Fibroblast of villous mesenchyme (primary cell): ENCODE measurements around the gene NGF. TPM values are rescaled to one million over a fixed set of nuclear protein-coding genes. Genes with fewer than 3 reads are reported as not detected.
A peak's percentile ranks its signal among the peaks of the same experiment; 100 is the strongest.

Source experiments
- DNase-seq: peaks from one replicate; pipeline ENCODE4 v3.0.0-alpha.2; 2010; ENCODE audit warnings: low read depth
- H3K4me3 ChIP-seq: 2 replicates; pipeline ENCODE4 v1.5.1; 2011; ENCODE audit warnings: low read depth, mild to moderate bottlenecking, low read length
- CTCF ChIP-seq: IDR thresholded peaks from 2 replicates; pipeline ENCODE4 v1.5.1; 2012; ENCODE audit warnings: low read depth, mild to moderate bottlenecking, low read length; ENCODE audit not compliant: insufficient read depth
- total RNA-seq: library from RNA; depleted of rRNA; stranded (reverse); fragments of >200 nt; gene quantifications from 2 replicates; pipeline ENCODE4 v1.2.3, GENCODE V29; 2012

Gene NGF
- total RNA-seq, 1 donor = 0.86 TPM

- no peak overlapping the region for H3K4me3 ChIP-seq
- no peak for DNase-seq
- no peak for TF ChIP-seq CTCF
Measured at GRCh38 chr1:115327270-115327669, 10.8 kb downstream of the NGF start.

- no peak for DNase-seq
- H3K4me3 ChIP-seq = no peak overlapping the region
- no peak for TF ChIP-seq CTCF
Measured at GRCh38 chr1:115326419-115326818, 11.6 kb downstream of the NGF start.

DNA sequence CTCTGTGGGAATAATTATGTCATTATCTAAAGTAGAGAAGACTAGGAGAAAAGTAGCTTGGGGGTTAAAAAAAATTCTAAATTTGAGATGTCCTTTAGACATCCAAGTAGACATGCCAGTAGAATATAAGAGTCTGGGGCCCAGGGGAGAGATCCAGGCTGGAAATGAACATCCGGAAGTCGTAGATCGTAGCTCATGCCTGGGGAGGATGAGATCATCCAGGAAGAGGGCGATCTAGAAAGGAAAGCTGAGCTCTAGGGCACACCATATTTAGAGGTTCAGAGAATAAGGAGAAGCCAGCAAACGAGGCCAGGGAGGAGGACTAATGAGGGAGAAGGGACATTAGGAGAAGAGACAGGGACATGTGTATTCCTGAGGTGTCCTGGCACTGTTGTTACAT, 12.2 kb downstream of the NGF start:
- no peak for DNase-seq
- H3K4me3 ChIP-seq = no peak overlapping the region
- TF ChIP-seq CTCF = no peak

DNA sequence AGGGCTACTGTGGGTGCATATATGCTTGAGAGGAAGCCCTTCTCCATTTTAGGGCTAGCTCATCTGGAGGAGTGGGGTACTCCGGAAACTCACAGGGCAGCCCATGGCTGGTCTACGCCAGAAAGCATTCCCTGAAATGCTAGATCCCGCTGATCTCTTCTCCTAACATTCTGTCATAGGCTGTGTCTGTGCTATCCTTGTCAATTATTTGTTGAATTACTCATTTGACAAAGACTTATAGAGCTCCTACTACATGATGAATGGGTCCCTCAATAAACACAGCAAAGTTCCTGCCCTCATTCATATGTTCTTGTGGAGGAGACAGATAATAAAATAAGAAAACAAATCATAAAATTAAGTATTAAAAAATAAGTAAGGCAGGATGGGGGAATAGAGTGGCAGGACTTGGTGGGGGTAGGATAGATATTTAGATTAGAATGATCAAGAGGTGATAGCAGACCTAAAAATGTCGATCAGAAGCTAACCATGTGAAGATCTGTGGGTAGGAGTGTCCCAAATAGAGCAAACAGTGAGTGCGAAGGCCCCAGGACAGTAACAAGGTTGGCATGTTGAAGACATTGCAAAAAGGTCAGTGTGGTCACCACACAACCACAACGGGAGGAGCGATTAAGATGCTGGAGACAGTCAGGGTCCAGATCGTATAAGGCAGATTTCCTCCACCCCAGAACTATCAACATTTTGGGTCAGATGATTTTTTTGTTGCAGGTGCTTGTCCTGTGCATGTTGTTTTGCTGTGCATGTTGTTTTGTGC, 13.2 kb downstream of the NGF start:
- no peak for DNase-seq
- no peak overlapping the region for H3K4me3 ChIP-seq
- no peak for TF ChIP-seq CTCF

DNA sequence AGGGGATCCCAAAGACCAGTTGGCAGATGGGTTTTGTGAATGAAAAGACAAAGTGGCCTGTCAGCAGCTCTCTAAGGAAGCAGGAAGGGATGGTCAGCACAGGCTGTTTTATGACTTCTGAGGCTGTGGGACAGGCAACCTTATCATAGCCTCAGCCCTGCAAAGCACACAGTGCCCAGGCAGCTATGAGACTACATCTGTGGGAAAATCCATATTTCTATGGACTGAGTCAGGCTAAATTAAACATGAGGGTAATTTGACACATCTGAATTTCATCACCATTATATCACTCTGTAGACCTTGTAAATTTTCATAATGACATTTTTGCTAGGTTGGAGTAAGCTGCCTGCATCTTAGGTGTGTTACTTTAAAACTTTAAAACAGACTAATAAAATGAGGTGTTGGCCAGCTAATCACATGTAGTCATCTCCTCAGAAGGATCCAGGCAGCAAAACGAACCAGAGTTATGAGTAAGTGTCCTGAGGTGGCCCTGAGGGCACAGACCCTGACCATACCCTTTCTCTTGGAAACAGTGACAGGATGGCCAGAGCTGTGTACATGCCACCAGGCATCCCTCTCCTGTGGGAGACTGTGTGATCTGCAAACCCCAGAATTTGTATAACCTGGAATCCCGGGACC, 14.6 kb downstream of the NGF start:
- peak; percentile 62 for DNase-seq
- H3K4me3 ChIP-seq = no peak overlapping the region
- TF ChIP-seq CTCF = no peak

- peak; percentile 32 for DNase-seq
- no peak overlapping the region for H3K4me3 ChIP-seq
- TF ChIP-seq CTCF = no peak
Measured at GRCh38 chr1:115322631-115323030, 15.4 kb downstream of the NGF start.

DNA sequence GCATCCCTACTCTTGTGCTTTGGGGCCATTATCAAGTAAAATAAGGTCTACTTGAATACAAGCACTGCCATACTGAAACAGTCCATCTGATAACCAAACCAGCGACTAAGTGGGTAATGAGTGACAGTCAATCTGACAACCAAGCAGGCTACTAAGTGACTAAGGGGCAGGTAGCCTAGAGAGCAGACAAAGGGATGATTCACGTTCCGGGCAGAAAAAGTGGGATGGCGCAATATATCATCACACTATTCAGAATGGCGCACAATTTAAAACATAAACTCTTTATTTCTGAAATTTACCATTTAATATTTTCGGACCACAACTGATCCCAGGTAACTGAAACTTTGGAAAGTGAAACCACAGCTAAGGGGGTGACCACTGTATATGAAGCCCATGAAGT, 17.7 kb downstream of the NGF start:
- DNase-seq = no peak
- no peak overlapping the region for H3K4me3 ChIP-seq
- TF ChIP-seq CTCF = no peak
